ENCODE results near the gene TMEM270.

TMEM270 gene

DNA sequence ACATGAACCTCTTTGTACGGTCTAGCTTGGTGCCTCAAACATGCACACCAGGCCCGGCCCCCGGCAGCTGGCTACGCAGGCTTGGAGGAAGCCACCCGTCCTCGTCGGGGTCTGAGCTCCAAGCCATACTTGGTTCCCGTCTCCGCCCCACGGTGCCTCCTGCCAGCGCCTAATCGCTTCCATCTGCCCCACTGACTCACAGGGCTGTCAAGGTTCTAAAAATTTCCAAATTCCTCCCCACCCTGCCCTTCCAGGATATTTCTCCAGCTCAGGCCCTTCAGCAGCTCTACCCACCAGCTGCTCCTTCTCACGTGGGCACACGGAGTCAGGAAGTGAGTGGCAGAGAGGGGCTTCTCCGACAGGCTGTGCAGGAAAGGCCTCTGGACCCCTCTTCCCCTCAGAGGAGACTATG is 38.8 kb downstream of the TMEM270 start:
- POLR2A ChIA-PET, result no interaction called here

DNA sequence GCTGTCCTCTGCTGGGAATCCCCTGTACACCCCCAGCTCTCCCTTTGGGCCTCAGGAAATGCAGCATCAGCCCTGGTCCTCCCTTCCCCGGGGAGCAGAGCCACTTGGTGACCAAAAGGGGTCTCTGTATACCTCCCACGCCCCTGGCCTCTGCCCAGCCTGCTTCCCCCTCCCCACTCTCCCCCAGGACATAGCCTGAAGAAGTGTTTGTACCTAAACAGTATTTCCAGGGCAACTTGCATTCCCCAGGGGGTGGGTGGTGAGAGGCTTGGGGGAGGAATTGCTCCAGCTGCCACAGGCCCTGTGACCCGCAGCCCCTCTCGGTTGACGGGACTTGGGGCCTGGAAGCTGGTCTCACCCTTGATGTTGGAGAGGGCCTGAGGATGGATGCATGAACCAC is 39.3 kb downstream of the TMEM270 start:
- ChIA-PET POLR2A (no interaction called here), CTCF (interaction anchor here (0.6 kb wide), 1 partner anchor 60 kb away, joined by 3 read pairs; no protein-coding TSS in a partner anchor)
- TF ChIP-seq SUZ12 (IDR thresholded peaks at IDR 0.05) (no peak), TARDBP (IDR thresholded peaks at IDR 0.05) (no peak), NFRKB (IDR thresholded peaks at IDR 0.05) (no peak), ELF4 (IDR thresholded peaks at IDR 0.05) (no peak), FOXA1 (IDR thresholded peaks at IDR 0.05) (no peak), ARNT (IDR thresholded peaks at IDR 0.05) (no peak), FOXM1 (IDR thresholded peaks at IDR 0.05; ENCODE audit: borderline replicate concordance) (no peak), SP1 (IDR thresholded peaks at IDR 0.05) (no peak), CTBP1 (IDR thresholded peaks at IDR 0.05; ENCODE audit: borderline replicate concordance) (no peak), BHLHE40 (IDR thresholded peaks at IDR 0.05; ENCODE audit: borderline replicate concordance) (no peak), LEF1 (IDR thresholded peaks at IDR 0.05; ENCODE audit: borderline replicate concordance) (no peak), PKNOX1 (IDR thresholded peaks at IDR 0.05) (no peak), FOXK2 (IDR thresholded peaks at IDR 0.05) (no peak), HDGF (IDR thresholded peaks at IDR 0.05; ENCODE audit: borderline replicate concordance) (no peak), L3MBTL2 (conservative IDR thresholded peaks at IDR 0.05) (no peak), ZNF384 (IDR thresholded peaks at IDR 0.05) (no peak)
- DNase-seq (ENCODE audit: extremely low spot score), result no peak

More for the DNA sequence above, 38.8 kb downstream of the TMEM270 start:
- CTCF ChIA-PET, result no interaction called here
- TF ChIP-seq LEF1 (IDR thresholded peaks at IDR 0.05; ENCODE audit: borderline replicate concordance) (no peak), TARDBP (IDR thresholded peaks at IDR 0.05) (no peak), NFRKB (IDR thresholded peaks at IDR 0.05) (no peak), ARNT (IDR thresholded peaks at IDR 0.05) (no peak), BHLHE40 (IDR thresholded peaks at IDR 0.05; ENCODE audit: borderline replicate concordance) (no peak), ELF4 (IDR thresholded peaks at IDR 0.05) (no peak), L3MBTL2 (conservative IDR thresholded peaks at IDR 0.05) (no peak), FOXK2 (IDR thresholded peaks at IDR 0.05) (no peak), SUZ12 (IDR thresholded peaks at IDR 0.05) (no peak), HDGF (IDR thresholded peaks at IDR 0.05; ENCODE audit: borderline replicate concordance) (no peak), PKNOX1 (IDR thresholded peaks at IDR 0.05) (no peak), SP1 (IDR thresholded peaks at IDR 0.05) (no peak), CTBP1 (IDR thresholded peaks at IDR 0.05; ENCODE audit: borderline replicate concordance) (no peak), FOXA1 (IDR thresholded peaks at IDR 0.05) (no peak)
- DNase-seq (ENCODE audit: extremely low spot score), result no peak

- TF ChIP-seq ARNT (IDR thresholded peaks at IDR 0.05) (no peak), BHLHE40 (IDR thresholded peaks at IDR 0.05; ENCODE audit: borderline replicate concordance) (no peak), CTBP1 (IDR thresholded peaks at IDR 0.05; ENCODE audit: borderline replicate concordance) (no peak), FOXA1 (IDR thresholded peaks at IDR 0.05) (no peak), TARDBP (IDR thresholded peaks at IDR 0.05) (no peak), ELF4 (IDR thresholded peaks at IDR 0.05) (no peak), LEF1 (IDR thresholded peaks at IDR 0.05; ENCODE audit: borderline replicate concordance) (no peak), SP1 (IDR thresholded peaks at IDR 0.05) (no peak), FOXK2 (IDR thresholded peaks at IDR 0.05) (no peak), L3MBTL2 (conservative IDR thresholded peaks at IDR 0.05) (no peak), HDGF (IDR thresholded peaks at IDR 0.05; ENCODE audit: borderline replicate concordance) (no peak), FOXM1 (IDR thresholded peaks at IDR 0.05; ENCODE audit: borderline replicate concordance) (no peak), SUZ12 (IDR thresholded peaks at IDR 0.05) (no peak), PKNOX1 (IDR thresholded peaks at IDR 0.05) (no peak), NFRKB (IDR thresholded peaks at IDR 0.05) (no peak), ZNF384 (IDR thresholded peaks at IDR 0.05) (no peak)
- no peak for DNase-seq (ENCODE audit: extremely low spot score)
- ChIA-PET CTCF (no interaction called here), POLR2A (no interaction called here)
Observed at GRCh38 chr7:73901231-73901822, 40.4 kb downstream of the TMEM270 start.

DNA sequence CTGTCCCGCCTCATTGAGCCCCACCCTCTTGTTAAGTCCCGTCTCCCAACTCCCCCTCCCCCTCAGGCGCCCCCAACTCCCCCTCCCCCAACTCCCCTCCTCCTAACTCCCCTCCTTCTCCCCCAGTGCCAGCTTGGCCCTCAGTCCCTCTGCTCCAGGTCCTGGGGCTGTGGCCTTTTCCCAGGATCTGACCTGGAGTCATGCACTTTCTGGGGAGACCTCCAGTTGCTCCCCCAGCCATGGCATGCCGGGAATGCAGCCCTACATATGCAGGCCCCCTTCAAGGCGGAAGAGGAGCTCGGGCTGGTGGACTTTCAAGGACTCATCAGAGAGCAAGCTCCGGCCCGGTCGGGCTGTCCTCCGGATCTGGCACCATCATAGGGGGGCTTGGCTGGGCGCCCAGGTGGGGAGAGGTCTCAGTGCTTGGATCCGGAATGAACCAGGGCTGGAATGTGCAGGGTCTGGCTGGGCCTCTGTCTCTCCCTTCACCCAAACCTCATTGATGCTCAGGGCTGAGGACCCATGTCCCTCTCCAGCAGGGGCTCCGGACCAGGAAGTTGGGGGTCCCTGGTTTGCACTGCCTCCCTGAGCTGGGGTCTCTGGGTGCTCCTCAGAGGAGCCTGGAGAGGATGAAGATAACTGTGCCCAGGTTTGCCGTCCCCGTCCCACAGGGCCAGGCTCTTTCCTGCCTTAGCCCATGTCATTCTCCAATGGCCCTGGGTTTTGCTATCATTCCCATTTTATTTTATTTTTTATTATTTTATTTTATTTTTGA is 41.1 kb downstream of the TMEM270 start:
- ChIA-PET CTCF (no interaction called here), POLR2A (no interaction called here)
- TF ChIP-seq NFRKB (IDR thresholded peaks at IDR 0.05) (no peak), SP1 (IDR thresholded peaks at IDR 0.05) (no peak), FOXM1 (IDR thresholded peaks at IDR 0.05; ENCODE audit: borderline replicate concordance) (no peak), L3MBTL2 (conservative IDR thresholded peaks at IDR 0.05) (no peak), FOXK2 (IDR thresholded peaks at IDR 0.05) (no peak), FOXA1 (IDR thresholded peaks at IDR 0.05) (no peak), CTBP1 (IDR thresholded peaks at IDR 0.05; ENCODE audit: borderline replicate concordance) (no peak), HDGF (IDR thresholded peaks at IDR 0.05; ENCODE audit: borderline replicate concordance) (no peak), TARDBP (IDR thresholded peaks at IDR 0.05) (no peak), ZNF384 (IDR thresholded peaks at IDR 0.05) (no peak), ELF4 (IDR thresholded peaks at IDR 0.05) (no peak), LEF1 (IDR thresholded peaks at IDR 0.05; ENCODE audit: borderline replicate concordance) (no peak), PKNOX1 (IDR thresholded peaks at IDR 0.05) (no peak), SUZ12 (IDR thresholded peaks at IDR 0.05) (no peak), BHLHE40 (IDR thresholded peaks at IDR 0.05; ENCODE audit: borderline replicate concordance) (no peak), ARNT (IDR thresholded peaks at IDR 0.05) (no peak)
- DNase-seq (ENCODE audit: extremely low spot score), result no peak

Measured in HEK293T (cell line).